GM19043 (cell line): Measurements from ENCODE around the gene CFAP221.

Source experiments
- ATAC-seq: cut with Tn5 transposase; IDR thresholded peaks from one replicate; pipeline ENCODE4 v1.9.1; 2021; ENCODE audit warnings: low read depth; ENCODE audit not compliant: unreplicated experiment

Gene CFAP221

GRCh38 chr2:119674711-119675500, 130.7 kb downstream of the CFAP221 start:
- ATAC-seq = no peak

- no peak for ATAC-seq
Measured at GRCh38 chr2:119678021-119678656, 133.9 kb downstream of the CFAP221 start.

GRCh38 chr2:119679526-119679837, 135.2 kb downstream of the CFAP221 start:
- ATAC-seq = no peak

DNA sequence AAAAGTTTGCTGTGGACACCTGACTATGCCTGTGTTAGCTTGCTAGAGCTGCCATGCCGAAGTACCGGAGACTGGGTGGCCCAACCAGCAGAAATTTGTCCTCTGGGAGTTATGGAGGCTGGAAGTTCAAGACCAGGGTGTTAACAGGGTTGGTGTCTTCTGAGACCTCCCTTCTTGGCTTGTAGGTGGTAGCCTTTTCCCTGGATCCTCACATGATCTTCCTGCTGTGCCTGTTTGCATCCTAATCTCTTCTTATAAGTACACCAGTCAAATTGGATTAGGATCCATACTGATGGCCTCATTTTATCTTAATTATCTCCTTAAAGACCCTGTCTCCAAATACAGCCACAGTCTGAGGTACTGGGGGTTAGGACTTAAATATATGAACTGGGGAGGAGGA, 135.6 kb downstream of the CFAP221 start:
- no peak for ATAC-seq

GRCh38 chr2:119680457-119681202, 136.4 kb downstream of the CFAP221 start:
- ATAC-seq = no peak

DNA sequence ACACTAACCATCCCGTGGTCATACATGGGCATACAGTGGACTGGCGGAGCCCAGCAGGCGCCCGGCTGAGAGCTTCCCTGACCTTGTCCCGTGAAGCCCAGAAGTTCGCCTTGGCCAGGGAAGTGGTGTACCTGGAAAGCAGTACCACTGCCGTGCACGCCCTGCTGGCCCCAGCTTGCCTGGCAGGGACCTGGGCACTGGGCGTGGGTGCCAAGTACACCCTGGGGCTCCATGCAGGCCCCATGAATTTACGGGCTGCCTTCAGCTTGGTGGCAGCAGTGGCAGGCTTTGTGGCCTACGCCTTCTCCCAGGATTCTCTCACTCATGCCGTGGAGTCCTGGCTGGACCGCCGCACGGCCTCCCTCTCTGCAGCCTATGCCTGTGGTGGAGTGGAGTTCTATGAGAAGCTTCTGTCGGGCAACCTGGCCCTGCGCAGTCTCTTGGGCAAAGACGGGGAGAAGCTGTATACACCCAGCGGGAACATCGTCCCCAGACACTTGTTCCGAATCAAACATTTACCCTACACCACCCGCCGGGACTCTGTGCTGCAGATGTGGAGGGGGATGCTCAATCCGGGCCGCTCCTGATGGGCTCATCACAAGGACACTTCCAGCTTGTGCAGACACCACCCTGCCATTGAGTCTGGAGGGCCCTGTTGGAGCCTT, 137.1 kb downstream of the CFAP221 start:
- ATAC-seq = no peak

DNA sequence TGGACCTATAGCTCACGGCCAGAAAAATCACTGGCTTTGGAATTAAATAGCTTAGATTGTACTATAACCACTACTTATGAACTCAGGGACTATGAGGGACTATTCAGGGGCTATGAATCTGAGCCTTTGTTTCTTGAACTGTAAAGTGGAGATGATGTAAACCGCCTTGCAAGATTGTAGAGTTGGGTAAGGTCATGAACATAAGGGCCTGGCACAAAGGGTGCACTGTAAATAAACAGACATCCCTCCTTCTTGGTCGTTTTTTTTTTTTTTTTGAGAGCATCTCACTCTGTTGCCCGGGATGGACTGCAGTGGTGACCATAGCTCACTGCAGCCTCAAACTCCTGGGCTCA, 137.6 kb downstream of the CFAP221 start:
- ATAC-seq = no peak

DNA sequence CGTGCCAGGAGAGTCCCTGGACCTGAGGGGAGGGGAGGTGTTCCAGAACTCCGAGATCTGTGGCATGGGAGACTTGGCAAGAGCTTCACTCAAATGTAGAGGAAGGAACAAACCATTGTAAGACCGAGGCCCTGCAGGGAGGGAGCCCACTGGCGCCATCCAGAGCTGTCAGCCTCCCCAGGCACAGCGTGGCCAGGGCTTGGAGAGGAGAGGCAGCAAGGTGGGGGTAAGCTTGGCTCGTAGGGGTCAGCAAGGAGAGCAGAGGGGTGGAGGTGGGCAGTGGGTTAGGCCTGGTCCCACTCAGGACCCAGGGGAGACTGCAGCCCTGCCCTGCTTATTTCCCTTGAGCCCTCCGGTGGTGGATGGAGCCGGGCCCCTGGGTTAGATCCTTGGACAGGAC, 138.3 kb downstream of the CFAP221 start:
- ATAC-seq = no peak

DNA sequence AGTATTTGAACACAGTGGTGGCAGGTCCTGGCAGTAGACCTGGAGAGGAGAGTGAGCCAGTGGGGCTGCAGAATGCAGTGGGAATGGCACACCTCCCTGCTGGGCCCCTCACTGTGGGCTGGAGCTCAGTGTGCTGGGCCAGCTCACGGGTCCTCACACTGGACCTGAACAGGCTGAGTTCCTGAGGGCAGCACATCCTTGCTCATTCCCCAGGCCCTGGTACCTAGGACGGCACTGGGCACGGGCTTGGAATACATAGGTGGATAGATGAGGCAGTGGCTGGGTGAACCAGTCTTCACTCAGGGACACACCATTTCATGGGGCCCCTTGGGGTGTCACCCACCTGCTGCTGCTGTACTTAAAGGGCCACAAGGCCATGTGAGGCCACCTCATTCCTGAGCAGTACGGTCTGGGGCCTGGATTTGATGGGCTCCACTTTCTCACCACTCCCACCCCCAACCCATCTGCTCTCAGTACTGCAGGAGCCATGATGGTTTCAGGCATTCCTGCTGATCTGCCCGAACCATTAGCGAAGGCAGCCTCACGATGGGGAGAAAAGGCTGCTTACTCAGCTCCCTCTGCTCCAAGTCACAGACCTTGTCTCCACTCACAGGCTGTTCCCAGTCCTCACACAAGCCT, 138.9 kb downstream of the CFAP221 start:
- ATAC-seq = no peak

DNA sequence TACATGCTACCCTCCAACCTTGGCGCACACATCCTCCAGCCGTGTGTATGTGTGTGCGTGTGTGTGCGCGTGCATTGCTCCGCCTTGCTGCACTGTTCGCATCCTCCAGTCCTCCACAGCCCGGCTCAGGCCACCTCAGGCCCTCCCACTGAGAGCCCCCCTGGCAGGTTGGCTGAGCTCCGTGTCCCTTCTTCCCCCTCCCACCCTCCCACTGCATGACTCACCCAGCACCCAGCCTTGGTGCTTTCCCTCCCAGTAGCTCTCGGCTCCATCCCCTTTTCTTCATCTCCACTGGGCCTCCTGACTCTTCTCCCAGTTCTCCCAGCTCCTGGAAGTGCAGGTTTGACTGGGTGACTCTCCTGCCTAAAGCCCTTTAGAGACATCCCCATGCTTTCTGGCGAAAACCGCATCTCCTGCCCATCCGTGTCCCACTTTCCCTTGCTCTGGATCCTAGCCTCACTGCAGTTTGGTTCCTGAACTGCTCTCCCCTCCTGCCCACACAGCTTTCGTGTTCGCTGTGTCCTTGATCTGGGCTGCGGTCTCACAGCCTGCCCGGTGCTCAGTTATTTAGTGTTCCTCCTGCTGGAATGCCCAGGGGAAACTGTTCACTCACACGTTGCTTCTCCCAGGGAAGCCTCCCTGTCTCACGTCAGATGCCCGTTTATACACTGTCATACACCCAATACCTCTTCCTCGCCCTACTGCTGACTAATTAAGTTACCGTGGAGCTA, 139.6 kb downstream of the CFAP221 start:
- no peak for ATAC-seq

GRCh38 chr2:119684518-119684917, 140.3 kb downstream of the CFAP221 start:
- ATAC-seq = no peak

DNA sequence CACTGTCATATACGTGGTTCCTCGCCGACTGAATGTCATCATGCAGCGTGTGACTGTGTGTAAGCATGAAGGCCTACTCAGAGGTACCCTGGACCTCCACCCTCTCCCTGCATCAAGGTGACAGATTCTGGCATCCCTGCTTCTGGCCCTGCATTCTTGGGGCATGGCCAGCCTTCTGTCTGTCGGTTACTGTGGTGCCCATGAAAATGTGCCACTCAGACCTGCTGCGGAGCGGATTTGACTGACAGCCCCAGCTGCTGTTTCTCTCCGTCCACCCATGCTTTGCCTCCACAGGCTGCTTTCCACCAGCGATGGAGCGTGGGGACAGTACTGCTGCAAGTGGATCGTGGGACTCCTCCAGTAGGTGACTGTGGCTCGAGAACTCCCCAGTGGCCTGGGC, 144.4 kb downstream of the CFAP221 start:
- no peak for ATAC-seq

DNA sequence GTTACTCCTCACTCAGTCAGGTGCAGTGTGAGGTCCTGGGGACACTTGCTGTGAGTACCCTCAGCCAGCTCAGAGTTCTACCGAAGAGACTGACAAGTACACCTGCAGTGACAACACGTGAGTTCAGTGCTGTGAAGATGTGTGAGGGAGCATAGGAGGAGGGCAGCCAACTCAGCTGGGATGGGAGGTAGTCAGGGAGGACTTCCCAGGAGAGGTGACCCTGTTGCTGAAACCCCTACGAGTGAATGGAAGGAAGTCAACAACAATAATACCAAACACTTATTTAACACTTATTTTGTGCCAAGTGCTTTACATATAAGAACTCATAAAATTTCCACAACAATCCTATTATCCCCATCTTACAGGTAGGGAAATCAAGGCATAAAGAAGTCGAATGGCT, 145.0 kb downstream of the CFAP221 start:
- ATAC-seq = no peak

GRCh38 chr2:119691189-119691588, 146.9 kb downstream of the CFAP221 start:
- no peak for ATAC-seq

- ATAC-seq = no peak
Measured at GRCh38 chr2:119691651-119692245, 147.5 kb downstream of the CFAP221 start.

DNA sequence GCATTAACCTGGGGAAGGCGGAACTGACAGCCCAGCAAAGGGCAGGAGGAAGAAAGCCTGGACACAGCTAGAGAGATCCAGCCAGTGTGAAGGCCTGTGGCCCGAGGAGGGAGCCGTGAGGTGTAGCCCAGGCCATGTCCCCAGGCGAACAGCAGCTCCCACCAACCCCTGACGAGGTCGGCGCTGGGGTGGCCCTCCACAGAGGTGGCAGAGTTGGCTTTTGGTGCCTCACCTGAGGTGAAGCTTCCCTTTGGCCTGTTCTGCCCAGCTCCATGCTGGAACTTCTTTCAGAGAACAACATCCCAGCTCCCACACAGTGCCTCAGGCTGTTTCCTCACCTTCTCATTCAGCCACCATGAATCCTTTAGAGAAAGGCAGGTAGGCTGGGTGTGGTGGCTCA, 148.1 kb downstream of the CFAP221 start:
- no peak for ATAC-seq

DNA sequence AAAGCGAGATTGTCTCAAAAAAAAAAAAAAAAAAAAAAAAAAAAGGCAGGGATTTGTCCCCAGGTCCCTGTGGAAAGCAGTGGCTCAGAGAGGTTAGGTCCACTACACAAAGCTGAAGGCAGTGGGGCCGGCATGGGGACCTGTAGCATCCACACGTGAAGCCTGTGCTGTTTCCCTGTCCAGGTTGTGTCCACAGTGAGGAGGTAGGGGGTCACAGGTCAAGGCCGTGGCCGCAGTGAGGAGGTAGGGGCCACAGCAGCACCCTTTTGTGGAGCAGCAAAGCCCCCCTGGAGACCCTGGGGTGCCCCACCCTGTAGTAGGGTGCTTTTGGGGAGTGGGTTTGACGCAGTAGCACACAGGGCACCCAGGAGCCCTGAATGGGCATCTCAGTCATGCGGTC, 148.7 kb downstream of the CFAP221 start:
- ATAC-seq = no peak

- no peak for ATAC-seq
Measured at GRCh38 chr2:119693567-119693966, 149.3 kb downstream of the CFAP221 start.

DNA sequence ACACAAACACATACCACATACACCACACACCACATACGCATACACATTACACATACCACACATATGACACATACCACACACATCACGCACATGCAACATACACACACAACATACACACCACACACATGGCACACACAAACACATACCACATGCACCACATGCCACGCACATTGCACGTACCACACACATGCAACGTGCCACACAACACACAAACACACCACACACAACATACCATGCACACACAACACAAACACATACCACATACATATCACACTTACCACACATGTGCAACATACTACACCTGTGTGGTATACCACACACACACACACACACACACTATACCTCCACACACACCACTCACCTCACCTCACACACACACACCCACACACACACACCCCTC, 149.7 kb downstream of the CFAP221 start:
- no peak for ATAC-seq

DNA sequence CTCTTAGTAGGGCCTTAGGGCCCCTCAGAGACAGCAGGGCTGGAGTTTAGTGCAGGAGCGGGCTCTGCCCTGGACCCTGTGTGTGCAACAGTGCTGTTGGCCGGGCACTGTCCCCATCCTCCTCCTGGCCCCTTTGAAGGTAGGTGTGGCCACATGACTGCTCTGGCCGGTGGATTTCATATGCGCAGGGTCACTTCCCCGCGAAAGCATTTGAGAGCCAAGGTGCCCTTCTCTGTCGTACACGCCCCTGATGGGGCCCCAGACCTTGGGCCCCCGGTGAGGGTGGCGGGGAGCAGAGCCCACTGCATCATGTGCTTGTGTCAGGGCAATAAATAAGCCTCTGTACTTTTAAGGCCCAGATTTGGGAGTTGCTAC, 150.2 kb downstream of the CFAP221 start:
- ATAC-seq = no peak
